ENCODE data around the gene PLAC8.
A peak's percentile ranks its signal among the peaks of the same experiment; 100 is the strongest.
"Not testable (repeated sequence)": the region's sequence is repeated elsewhere in the genome, so short reads cannot be mapped to it uniquely, and the experiment has no call there.

PLAC8 gene

DNA sequence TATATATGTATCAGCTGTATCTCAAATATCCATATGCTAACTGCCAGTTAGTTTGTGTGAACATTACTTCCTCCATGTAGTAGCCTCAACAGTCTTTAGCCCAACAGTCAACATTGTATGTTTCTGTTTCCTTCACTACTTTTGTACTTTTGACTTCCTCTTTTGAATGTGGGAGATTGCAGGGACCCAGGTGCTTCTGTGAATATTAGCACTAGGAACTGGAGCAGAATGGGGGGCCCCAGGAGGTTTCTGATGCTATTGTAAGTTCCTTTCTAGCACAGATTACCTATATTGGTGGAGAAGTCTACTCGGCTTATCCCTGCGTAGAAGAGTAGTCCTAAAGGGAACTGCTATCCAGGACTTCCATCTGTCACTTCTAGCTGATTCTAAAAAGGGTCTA is 2.3 kb downstream of the PLAC8 start:
- DNase-seq (ENCODE audit: low spot score), result peak; percentile 22

DNA sequence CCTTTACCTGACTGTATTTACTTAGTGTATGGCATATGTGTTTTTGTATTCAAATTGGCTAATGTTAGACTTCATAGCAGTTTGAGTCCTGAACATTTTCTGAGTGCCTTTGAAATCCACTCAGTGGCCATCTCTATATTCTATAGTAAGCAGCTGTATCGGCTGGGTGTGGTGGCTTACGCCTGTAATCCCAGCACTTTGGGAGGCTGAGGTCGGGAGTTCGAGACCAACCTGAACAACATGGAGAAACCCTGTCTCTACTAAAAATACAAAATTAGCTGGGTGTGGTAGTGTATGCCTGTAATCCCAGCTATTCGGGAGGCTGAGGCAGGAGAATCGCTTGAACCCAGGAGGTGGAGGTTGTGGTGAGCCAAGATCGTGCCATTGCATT is 2.8 kb downstream of the PLAC8 start:
- DNase-seq (ENCODE audit: low spot score), result not testable (repeated sequence)

DNA sequence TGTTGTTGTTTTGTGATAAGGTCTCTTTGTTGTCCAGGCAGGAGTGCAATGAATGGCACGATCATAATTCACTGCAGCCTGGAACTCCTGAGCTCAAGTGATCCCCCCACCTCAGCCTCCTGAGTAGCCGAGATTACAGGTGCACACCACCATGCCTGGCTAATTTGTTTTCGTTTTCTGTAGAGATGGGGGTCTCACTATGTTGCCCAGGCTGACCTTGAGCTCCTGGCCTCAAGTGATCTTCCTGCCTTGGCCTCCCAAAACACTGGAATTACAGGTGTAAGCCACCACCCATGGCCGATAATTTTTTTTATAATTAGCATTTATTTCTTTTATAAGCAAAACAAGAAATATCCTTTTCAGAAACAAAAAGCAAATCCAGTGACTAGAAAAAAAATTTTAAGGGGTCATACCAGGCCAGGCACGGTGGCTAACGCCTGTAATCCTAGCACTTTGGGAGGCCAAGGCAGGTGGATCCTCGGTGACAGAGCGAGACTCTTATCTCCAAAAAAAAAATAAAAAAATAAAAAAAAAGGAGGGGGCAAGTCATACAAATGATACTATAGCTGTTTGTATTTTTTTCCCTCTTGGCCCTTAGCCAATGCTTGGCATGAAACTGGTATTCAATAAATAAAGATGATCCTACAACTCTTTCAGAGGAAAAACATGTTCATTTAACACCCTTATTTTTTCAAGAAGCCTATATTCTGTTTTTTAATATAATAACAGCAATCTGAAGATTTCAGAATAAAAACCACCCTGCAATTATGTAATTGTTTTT is 3.4 kb downstream of the PLAC8 start:
- DNase-seq (ENCODE audit: low spot score), result no peak

DNA sequence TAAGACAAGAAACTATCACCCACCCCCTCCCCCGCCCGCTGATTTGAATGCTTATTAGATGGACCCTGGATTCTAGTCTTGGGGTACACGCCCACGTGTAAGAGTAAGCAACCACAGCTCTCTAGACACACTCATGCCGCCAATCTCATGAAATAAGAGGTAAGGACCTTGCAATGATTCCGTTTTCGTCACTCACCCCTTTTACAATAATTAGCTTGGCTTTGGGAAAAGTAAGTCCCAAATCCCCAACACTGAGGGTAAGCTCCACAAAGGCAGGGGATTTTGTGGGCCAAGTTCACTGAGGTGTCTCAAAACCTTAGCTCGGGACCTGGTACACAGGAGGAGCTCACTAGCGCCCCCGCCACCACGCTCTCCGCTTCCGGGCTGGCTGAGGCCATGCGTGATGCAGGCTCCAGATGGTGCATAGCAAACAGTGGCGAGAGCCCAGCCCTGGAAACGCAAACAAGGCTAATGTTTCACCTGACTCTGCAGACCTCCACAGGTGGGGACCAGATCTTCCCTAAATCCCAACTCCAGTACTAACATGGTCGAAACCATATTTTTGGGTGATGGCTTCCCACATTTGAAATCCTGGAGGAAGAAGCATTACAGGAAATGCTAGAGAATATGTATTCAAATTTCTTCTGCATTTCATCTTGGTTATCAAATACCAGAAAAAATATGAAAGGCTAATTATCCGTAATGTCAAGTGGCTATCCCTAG is 4.1 kb downstream of the PLAC8 start:
- peak; percentile 87 for DNase-seq (ENCODE audit: low spot score)

DNA sequence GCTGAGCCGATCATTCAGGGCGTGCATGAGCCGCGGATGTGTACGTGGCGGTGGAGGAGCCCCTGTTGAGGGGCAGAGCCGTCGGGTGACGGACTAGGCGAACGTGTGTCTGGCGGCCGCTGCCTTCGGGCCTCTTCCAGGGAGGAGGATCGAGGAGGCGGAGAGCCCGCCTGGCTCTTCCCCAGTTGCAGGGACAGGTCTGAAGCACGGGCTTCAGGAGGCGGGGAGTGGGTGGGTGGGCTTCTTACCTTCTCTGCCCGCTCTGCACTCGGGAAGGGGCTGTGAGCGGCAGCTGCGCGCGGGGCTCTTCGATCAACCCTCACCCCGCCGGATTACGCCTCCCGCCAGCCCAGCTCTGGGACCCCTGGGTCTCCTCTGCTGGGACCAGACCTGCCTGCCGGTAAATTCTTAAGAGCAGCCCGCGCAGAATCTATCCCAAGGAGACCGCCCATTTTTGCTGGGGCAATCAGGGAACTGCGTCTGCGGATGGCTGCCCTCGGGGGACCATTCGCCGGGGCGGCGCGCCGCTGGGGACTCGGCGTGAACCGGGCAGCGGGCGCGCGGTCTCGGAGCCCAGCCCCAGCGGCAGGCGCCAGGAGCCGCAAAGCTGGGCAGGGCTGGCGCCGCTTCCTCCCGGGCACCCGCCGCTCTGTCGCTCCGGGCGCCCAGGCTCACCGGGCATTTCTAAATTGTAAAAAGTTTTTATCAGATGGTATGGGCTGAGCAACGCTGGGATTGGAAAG is 4.9 kb downstream of the PLAC8 start:
- DNase-seq (ENCODE audit: low spot score), result peak; percentile 31

DNA sequence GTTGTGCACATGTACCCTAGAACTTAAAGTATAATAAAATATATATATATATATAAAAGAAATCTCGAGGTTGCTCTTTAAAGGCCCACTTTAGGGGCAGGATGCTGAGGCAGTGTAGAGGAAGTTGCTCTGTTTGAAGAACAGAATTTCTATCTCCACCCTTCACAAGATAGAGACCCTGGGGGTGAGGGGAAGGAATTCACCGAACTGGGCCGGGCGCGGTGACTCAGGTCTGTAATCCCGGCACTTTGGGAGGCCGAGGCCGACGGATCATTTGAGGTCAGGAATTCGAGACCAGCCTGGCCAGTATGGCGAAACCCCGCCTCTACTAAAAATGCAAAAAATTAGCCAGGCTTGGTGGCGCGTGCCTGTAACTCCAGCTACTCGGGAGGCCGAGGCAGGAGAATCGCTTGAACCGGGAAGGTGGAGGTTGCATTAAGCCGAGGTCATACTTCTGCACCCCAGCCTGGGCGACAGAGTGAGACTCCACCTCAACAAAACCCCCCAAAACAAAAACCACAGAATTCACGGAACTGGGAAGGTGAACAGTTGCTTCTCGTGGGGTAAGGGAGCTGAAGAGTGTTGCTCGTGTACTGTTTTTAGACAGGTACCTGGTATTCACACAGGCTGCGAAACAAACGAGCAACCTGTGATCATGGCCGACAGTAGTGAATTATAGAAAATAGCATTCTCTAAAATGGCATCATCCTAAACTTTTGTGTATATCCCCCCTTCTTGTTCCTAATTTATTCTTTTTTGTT is 6.2 kb downstream of the PLAC8 start:
- peak; percentile 35 for DNase-seq (ENCODE audit: low spot score)

DNA sequence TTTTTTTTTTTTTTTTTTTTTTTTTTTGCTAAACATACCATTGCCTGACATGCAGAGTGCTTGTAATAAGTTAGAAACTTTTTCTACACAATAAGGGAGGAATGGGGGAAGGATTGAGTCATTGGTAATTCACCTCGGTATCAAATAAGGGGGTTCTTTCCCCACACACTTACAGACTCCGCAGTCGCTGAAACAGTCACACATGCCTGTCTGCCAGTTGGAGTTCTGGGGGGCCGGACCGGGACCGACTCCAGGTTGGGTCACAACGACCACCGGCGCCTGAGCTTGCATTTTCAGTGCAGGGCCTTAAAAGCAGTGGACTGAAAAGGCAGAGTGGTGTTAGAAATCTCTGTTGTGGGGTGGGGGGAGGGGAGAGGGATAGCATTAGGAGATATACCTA is 6.9 kb downstream of the PLAC8 start:
- peak; percentile 35 for DNase-seq (ENCODE audit: low spot score)

DNA sequence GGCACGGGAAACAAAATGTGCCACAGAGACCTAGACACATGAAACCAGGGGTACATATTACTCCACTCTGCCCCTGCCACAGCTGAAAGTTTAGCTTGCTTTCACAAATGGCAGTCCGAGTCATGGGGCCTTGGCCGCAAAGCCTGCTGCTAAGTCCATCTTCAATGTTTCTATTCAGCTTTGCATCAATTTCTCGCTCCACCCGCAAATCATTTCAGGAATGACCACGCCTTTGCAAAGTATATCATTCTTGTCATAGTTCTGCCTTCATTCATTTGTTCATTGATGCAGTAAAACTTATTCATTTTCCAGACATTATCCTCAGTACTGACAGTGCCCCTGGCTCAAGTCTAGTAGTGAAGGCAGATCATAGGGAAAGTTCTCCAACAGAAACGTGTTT is 9.5 kb downstream of the PLAC8 start:
- DNase-seq (ENCODE audit: low spot score), result no peak

DNA sequence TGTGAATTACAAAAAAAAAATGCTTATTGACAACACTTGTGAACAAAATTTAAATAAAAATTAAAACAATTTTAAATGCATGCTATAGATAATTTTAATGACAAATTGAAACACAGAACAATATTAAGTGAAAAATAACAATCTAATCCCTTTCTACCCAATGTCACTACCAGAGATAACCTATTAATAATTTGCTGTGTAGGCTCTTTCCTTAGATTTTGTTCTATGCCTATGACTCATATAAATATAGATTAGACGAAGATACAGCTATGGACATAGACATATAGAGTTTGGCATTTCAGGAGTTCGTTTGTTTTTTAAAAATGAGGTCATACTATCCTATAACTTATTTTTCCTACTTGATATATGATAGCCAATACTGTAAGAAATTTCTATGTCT is 18.1 kb downstream of the PLAC8 start:
- DNase-seq (ENCODE audit: low spot score), result no peak

DNA sequence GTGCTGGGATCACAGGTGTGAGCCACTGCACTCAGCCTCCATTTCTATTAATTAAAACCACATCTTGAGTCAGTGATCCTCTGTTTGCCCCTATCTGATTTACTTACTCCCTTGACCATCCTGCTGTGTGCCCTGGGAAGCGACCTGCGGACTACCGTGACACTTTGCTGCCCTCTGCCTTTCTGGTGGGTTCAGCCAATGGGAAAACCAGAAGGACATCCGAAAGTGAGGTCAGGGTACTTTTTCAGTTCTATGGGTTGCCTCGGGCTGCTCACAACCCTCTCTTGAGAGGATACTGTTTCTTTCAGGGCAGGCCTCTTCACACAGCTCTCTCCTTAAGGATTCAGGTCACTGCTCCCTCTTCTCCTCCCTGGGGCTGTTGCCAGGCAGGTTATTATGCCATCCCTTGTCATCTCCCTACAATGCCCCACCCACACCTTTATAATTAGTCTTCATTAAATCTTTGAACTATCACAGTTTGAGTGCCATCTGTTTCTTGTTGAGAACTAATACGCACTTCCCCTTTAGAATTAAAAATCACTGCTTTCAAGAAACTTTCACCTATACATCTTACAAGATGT is 21.4 kb downstream of the PLAC8 start:
- no peak for DNase-seq (ENCODE audit: low spot score)

DNA sequence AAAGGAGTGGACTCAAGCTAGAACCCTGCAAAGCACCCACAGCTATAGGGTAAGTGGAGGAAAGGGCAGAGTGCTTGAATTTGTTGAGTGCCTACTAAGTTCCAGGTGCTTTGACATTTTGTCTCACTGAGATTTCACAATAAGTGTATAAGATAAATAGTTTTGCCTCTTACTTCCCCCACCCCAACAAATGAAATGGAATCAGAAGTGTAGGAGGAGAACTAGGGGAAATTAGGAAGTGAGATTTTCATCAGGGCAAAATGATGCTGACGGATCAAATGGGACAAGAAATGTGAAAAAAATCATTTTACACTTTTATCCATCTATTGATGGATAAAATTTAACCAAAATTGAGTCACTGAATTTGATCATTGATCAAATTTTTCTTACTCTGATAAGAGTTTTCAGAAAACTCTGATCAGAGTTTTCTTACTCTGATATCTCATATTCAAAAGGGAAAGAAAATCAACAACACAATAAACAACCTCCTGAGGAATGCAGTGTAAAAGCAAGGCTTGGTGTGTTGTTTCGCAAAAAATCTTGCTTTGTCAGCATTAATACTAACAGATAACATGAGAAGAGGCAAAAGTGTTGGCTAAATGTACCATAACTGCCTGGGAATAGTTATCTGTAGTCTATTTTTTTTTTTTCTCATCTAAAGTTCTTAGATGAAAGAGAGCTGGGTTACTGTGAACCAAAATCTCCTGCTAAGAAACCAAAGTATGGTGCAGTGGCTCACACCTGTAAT is 24.9 kb downstream of the PLAC8 start:
- no peak for DNase-seq (ENCODE audit: low spot score)

DNA sequence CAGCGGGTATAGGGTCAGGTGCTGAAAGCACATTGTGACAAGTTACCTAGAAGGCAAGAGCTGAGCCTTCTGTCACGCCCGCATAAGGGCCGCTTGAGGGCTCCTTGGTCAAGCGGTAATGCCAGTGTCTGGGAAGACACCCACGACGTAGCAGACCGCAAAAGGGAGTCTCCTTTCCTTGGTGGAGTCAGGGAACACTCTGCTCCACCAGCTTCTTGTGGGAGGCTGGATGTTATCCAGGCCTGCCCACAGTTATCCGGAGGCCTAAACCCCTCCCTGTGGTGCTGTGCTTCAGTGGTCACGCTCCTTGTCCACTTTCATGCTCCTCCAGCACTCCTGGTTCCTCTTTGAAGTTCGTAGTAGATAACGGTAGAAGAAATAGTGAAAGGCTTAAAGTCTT is 29.6 kb downstream of the PLAC8 start:
- not testable (repeated sequence) for DNase-seq (ENCODE audit: low spot score)

DNA sequence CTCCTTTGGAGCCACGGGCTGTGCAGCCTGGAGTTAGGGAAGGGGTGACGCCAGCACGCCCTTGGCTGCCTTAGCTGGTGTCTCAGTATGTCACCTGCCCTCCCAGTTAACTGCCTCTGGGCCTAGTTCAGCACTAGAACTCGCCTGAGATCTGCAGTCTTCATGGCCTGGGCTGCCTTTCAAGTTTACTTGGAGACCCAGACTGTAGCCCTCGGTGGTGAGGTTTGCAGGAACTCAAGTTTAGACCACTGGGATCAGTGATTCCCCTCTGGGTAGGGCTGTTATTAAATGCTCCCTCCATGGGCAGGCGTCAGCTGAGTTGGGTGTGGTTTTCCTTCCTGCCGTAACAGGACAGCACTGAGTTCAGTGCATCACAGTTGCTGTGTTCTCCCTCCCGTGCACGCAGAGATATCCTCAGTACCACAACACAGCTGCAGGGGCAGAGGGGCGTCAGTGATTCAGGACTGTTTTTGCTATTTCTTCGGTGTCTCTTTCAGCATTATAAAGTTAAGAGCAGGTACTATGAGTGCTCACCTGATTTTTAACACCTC is 30.5 kb downstream of the PLAC8 start:
- peak; percentile 72 for DNase-seq (ENCODE audit: low spot score)

DNA sequence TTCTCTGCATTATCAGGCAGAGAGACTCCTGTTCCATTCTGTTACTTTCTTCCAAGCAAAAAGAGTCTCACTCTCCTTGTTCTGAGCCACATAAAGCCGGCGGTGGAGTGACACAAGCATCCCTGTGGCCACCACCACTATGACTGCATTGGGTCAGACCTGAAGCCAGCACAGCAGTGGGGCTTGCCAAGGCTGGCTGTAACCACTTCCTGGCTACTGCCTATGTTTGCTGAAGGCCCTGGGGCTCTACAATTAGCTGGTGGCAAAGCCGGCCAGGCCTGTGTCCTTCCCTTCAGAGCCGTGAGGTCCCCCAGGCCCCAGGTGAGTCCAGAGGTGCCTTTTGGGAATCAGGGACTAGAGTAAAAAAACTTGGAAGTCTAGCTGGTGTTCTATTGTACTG is 31.8 kb downstream of the PLAC8 start:
- no peak for DNase-seq (ENCODE audit: low spot score)

DNA sequence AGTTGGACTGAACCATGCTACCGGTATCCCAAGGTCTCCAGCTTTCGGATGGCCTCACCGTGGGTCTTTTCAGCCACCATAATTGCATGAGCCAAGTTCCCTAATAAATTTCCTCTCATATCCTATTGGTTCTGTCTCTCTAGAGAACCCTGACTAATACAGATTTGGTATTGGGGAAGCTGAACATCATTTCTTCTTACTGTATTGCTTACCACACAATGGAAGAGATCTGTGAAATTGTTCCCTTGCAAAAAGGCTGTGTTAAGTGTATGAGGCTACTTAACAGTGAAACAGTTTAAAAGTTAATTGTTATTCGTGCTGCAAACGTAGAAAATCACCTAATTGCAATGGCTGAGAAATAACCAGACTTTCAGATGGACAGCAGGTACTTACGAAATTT is 34.0 kb downstream of the PLAC8 start:
- no peak for DNase-seq (ENCODE audit: low spot score)

DNA sequence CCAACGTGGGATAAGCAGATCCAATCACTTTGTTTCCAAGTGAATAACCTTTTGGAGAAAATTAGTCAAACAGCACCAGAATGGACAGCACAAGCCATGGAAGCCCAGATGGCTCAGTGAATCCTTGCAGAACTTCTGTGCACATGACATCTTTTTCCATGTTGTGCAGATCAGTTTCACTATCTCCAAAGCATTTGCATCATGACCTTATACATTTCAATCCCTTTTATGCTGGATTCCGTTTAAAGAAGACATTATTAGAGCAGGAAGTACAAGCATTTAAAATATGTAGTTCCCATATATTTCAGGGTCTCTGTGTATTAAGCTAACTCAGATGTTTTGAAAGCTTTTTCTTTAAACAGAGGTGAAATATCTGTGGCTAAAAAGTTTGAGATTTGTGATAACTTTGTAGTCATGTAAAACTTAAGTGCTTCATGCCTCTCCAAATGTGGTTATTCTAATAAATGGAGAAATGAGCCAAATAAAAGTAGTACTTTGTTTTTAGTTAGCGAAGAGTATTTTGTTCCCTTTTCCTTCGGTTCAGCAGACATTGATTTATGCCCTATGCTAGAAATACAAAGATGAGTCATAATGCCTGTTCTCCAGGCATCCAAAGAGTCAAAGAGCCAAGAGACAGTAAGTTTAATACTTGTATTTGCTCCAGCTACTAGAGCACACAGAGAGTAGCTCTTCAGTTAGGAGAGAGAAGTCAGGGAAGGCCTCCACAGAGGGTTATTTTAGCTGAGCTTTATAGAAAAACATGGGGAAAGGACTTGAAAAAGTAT is 39.0 kb downstream of the PLAC8 start:
- no peak for DNase-seq (ENCODE audit: low spot score)

DNA sequence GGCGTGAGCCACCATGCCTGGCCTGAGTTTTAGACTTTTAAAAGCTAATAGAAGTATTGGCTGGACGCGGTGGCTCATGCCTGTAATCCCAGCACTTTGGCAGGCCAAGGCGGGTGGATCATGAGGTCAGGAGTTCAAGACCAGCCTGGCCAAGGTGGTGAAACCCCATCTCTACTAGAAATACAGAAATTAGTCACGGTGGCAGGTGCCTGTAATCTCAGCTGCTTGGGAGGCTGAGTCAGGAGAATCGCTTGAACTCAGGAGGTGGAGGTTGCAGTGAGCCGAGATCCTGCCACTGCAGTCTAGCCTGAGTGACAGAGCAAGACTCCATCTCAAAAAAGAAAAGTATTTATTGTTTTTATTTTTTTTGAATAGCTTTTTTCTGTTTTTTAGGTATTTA is 39.7 kb downstream of the PLAC8 start:
- DNase-seq (ENCODE audit: low spot score), result not testable (repeated sequence)

DNA sequence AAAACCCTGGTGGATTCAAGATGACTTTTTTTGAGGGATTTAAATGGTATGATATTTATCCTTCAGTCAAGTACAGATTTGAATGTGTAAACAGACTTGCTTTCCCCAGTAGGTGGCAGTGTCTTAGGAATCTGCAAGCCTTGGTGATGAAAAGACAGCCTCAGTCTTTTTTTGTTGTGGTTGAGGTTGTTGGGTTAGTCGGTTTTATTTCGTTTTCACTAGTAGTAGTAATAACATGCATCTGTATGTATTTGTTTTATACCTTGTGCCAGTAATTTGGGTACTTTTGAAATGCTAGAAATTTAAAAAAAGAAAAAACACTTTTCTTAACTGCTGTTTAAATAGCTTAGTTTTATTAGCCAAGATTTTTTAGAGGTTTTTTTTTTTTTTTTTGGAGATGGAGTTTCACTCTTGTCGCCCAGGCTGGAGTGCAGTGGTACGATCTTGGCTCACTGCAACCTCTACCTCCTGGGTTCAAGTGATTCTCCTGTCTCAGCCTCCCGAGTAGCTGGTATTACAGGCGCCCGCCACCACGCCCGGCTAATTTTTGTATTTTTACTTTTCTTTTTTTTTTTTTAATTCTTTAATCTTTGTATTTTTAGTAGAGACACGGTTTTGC is 40.3 kb downstream of the PLAC8 start:
- peak; percentile 87 for DNase-seq (ENCODE audit: low spot score)

DNA sequence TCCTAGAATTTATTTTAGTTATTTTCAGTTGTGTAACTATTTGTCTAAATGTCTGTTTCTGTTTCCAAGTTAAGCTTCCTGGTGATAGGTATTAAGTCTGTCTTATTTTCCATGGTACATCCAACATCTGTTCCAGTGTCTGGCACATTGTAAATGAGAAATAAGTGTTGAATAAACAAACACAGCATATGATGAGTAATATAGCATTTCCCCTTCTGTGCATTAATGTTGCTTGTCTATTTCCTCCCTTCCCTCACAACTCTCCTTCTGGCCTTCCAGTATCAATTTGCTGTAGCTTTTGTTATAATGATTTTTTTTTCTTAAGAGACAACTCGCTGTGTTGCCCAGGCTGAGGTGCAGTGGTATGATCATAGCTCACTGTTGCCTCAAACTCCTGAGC is 43.4 kb downstream of the PLAC8 start:
- no peak for DNase-seq (ENCODE audit: low spot score)

All from CD4-positive, alpha-beta T cell treated with Interleukin-15 for 4 hours (primary cell).